HCT116 (cell line): ENCODE measurements around the gene C6orf47. TPM values are rescaled to one million over a fixed set of nuclear protein-coding genes. Genes with fewer than 3 reads are reported as not detected.

Experiments used
- CEBPB ChIP-seq: IDR thresholded peaks from 2 replicates; pipeline ENCODE4 v1.6.1; 2012; ENCODE audit warnings: low read depth
- CTCF ChIP-seq, 3 experiments: fragments of 200-600 bp in 1 of 3; sonication (generic) in 1 of 3; IDR thresholded peaks in 2 of 3; conservative IDR thresholded peaks in 1 of 3; 2 replicates each; pipeline ENCODE4 v1.5.1; 2012 to 2017; ENCODE audit warnings: low read depth in 2 of 3, low read length in 2 of 3, antibody characterized with exemption in 1 of 3, borderline replicate concordance in 1 of 3, control low read depth in 1 of 3, mild to moderate bottlenecking in 1 of 3, mixed read lengths in 1 of 3, mixed run types in 1 of 3, moderate library complexity in 1 of 3; ENCODE audit not compliant: insufficient read depth in 1 of 3
- ELF1 ChIP-seq: IDR thresholded peaks from 2 replicates; pipeline ENCODE4 v1.6.1; 2012; ENCODE audit warnings: low read depth, borderline replicate concordance
- JUND ChIP-seq: IDR thresholded peaks from 2 replicates; pipeline ENCODE4 v1.6.1; 2012
- MAX ChIP-seq: IDR thresholded peaks from 2 replicates; pipeline ENCODE4 v1.6.1; 2012
- POLR2AphosphoS5 ChIP-seq: IDR thresholded peaks from 2 replicates; pipeline ENCODE4 v1.6.1; 2011; ENCODE audit warnings: mild to moderate bottlenecking, low read depth, low read length, moderate library complexity
- REST ChIP-seq: IDR thresholded peaks from 2 replicates; pipeline ENCODE4 v1.6.1; 2012; ENCODE audit warnings: low read depth
- SIN3A ChIP-seq: IDR thresholded peaks from 2 replicates; pipeline ENCODE4 v1.6.1; 2012; ENCODE audit warnings: low read depth
- SP1 ChIP-seq: IDR thresholded peaks from 2 replicates; pipeline ENCODE4 v1.6.1; 2012; ENCODE audit warnings: low read depth
- SRF ChIP-seq: IDR thresholded peaks from 2 replicates; pipeline ENCODE4 v1.6.1; 2012; ENCODE audit warnings: low read depth
- ZFX ChIP-seq: fragments of 450-650 bp; IDR thresholded peaks from 2 replicates; pipeline ENCODE4 v1.6.1; 2017
- total RNA-seq: library from RNA; stranded (reverse); gene quantifications from one replicate; pipeline ENCODE4 v1.2.1, GENCODE V29; 2021; ENCODE audit not compliant: unreplicated experiment

Gene C6orf47
- total RNA-seq, 1 experiment from 2014 or later = 13.4 TPM

GRCh38 chr6:31680226-31681134 is 19.9 kb upstream of the C6orf47 start, which contains the start of gene LY6G5C (continued):
- TF ChIP-seq CTCF (IDR thresholded peaks at IDR 0.05 in 2 of 3, conservative IDR thresholded peaks at IDR 0.05 in 1 of 3; ENCODE audit: borderline replicate concordance in 1 of 3, insufficient read depth in 1 of 3, low read depth in 2 of 3, low read length in 2 of 3) (peak; percentile 43 to 90 (median 65)), SRF (no peak), POLR2AphosphoS5 (0 out of 2 replicates have a peak, but pooled peaks have one; percentile 11), ZFX (no peak), SIN3A (no peak), CEBPB (no peak), SP1 (no peak), ELF1 (no peak), JUND (no peak), REST (no peak), MAX (no peak)
